HepG2 (cell line): ENCODE results near the gene CKAP5. TPM values are rescaled to one million over a fixed set of nuclear protein-coding genes. Genes with fewer than 3 reads are reported as not detected.

Experiments
- ATAC-seq: fragments of 200-7000 bp; cut with Tn5 transposase; 3 replicates; pipeline ENCODE4 v1.9.1; 2020; ENCODE audit warnings: mild to moderate bottlenecking, moderate library complexity
- BruUV-seq: library from RNA; stranded (reverse); fragments of 400-500 nt; replicated peaks from 2 replicates; lab custom pipeline; 2021; lab: Mats Ljungman, UMichigan
- CTCF ChIA-PET: fragments of 300-600 bp; formaldehyde crosslinking; extraction: SDS; loops from one replicate; lab custom pipeline; 2021; ENCODE audit warnings: low total read pairs, inconsistent platforms, low intra/inter-chr PET ratio; lab: Yijun Ruan, JAX
- POLR2A ChIA-PET: fragments of 350-600 bp; sonication (Branson Sonifier 250); formaldehyde crosslinking; loops from one replicate; lab custom pipeline; 2020; ENCODE audit warnings: antibody characterized with exemption, inconsistent platforms; lab: Yijun Ruan, JAX
- DNase-seq: peaks from one replicate; pipeline ENCODE4 v3.0.0-alpha.2; 2015; ENCODE audit warnings: low spot score
- FAIRE-seq: peaks from 3 replicates; lab custom pipeline; 2011; peaks lifted over from hg19 to GRCh38; lab: Jason Lieb, UNC
- H2AFZ ChIP-seq: one replicate; pipeline ENCODE4 v1.6.1; 2011; ENCODE audit warnings: low read length, inconsistent platforms
- H3K27ac ChIP-seq: fragments of 300-600 bp; 3 replicates; pipeline ENCODE4 v1.8.0; 2011; ENCODE audit warnings: mixed run types, mild to moderate bottlenecking, mixed read lengths, low read length, inconsistent platforms; ENCODE audit not compliant: insufficient read depth; ENCODE audit errors: extremely low read length
- H3K27me3 ChIP-seq, 2 experiments: fragments of 200-600 bp in 1 of 2; 2 replicates in 1 of 2; 3 replicates in 1 of 2; pipeline versions ENCODE4 v1.6.0 to v1.8.0; 2011; ENCODE audit warnings: low read length in 2 of 2, mild to moderate bottlenecking in 2 of 2, moderate library complexity in 2 of 2, inconsistent platforms in 1 of 2; ENCODE audit not compliant: insufficient read depth in 2 of 2, control insufficient read depth in 1 of 2
- H3K36me3 ChIP-seq, 2 experiments: fragments of 200-600 bp in 1 of 2; replicated peaks in 1 of 2; 2 replicates in 1 of 2; 3 replicates in 1 of 2; pipeline versions ENCODE4 v1.5.1 to v1.8.0; 2011; ENCODE audit warnings: low read length in 2 of 2, inconsistent platforms in 1 of 2; ENCODE audit not compliant: insufficient read depth in 2 of 2, control insufficient read depth in 1 of 2
- H3K4me1 ChIP-seq: 2 replicates; pipeline ENCODE4 v1.5.1; 2012; ENCODE audit warnings: low read length, inconsistent platforms; ENCODE audit not compliant: insufficient read depth
- H3K4me2 ChIP-seq: 2 replicates; pipeline ENCODE4 v1.6.0; 2011; ENCODE audit warnings: low read depth, low read length, inconsistent platforms
- H3K4me3 ChIP-seq, 3 experiments: fragments of 200-600 bp in 1 of 3; sonication (generic), shearing (Covaris generic) in 1 of 3; replicated peaks in 1 of 3; 2 replicates each; pipeline ENCODE4 v1.5.1; 2011 to 2016; ENCODE audit warnings: low read length in 3 of 3, inconsistent platforms in 2 of 3, low read depth in 2 of 3, mild to moderate bottlenecking in 2 of 3, control low read depth in 1 of 3, mixed read lengths in 1 of 3; ENCODE audit not compliant: insufficient read depth in 1 of 3
- H3K79me2 ChIP-seq: one replicate; pipeline ENCODE4 v1.6.1; 2011; ENCODE audit warnings: low read length, inconsistent platforms; ENCODE audit not compliant: insufficient read depth
- H3K9ac ChIP-seq: 2 replicates; pipeline ENCODE4 v1.6.0; 2011; ENCODE audit warnings: mild to moderate bottlenecking, low read depth, low read length, inconsistent platforms; ENCODE audit not compliant: insufficient read depth
- H3K9me3 ChIP-seq: 2 replicates; pipeline ENCODE4 v1.5.1; 2012; ENCODE audit warnings: mild to moderate bottlenecking, low read length
- H4K20me1 ChIP-seq: 2 replicates; pipeline ENCODE4 v1.6.0; 2011; ENCODE audit warnings: inconsistent platforms, mild to moderate bottlenecking, low read length, moderate library complexity; ENCODE audit not compliant: insufficient read depth
- ARID4A ChIP-seq: sonication (generic); formaldehyde crosslinking; IDR thresholded peaks from 2 replicates; pipeline ENCODE4 v1.5.0; 2020; ENCODE audit warnings: mild to moderate bottlenecking, missing genetic modification reagents, borderline replicate concordance
- ETV5 ChIP-seq: IDR thresholded peaks from 2 replicates; pipeline ENCODE4 v1.6.1; 2018; ENCODE audit warnings: missing biosample characterization, missing genetic modification reagents, inconsistent platforms, borderline replicate concordance
- ISX ChIP-seq: sonication (generic); formaldehyde crosslinking; conservative IDR thresholded peaks from 2 replicates; pipeline ENCODE4 v1.5.0; 2020; ENCODE audit warnings: missing genetic modification reagents
- RARA ChIP-seq: IDR thresholded peaks from 2 replicates; pipeline ENCODE4 v1.6.1; 2016; ENCODE audit warnings: missing genetic modification reagents, missing compliant biosample characterization
- SRY ChIP-seq: sonication (generic); formaldehyde crosslinking; IDR thresholded peaks from 2 replicates; pipeline ENCODE4 v1.8.0; 2022; ENCODE audit warnings: mild to moderate bottlenecking, missing genetic modification reagents
- STAG1 ChIP-seq: sonication (generic); formaldehyde crosslinking; IDR thresholded peaks from 2 replicates; pipeline ENCODE4 v1.4.0; 2020; ENCODE audit warnings: missing genetic modification reagents
- THRA ChIP-seq: sonication (generic); formaldehyde crosslinking; IDR thresholded peaks from 2 replicates; pipeline ENCODE4 v1.4.0; 2020; ENCODE audit warnings: missing genetic modification reagents, borderline replicate concordance
- USF2 ChIP-seq, 2 experiments: sonication (generic) in 1 of 2; formaldehyde crosslinking in 1 of 2; IDR thresholded peaks; 2 replicates each; pipeline versions ENCODE4 v1.5.1 to v1.6.1; 2011 to 2020; ENCODE audit warnings: borderline replicate concordance in 1 of 2, low read depth in 1 of 2, low read length in 1 of 2, mild to moderate bottlenecking in 1 of 2, missing genetic modification reagents in 1 of 2, moderate library complexity in 1 of 2
- ZFP1 ChIP-seq: IDR thresholded peaks from 2 replicates; pipeline ENCODE4 v1.6.1; 2016
- ZNF138 ChIP-seq: sonication (generic); formaldehyde crosslinking; IDR thresholded peaks from 2 replicates; pipeline ENCODE4 v1.5.0; 2020; ENCODE audit warnings: mild to moderate bottlenecking, low read depth, missing genetic modification reagents
- ZNF350 ChIP-seq: sonication (generic); formaldehyde crosslinking; IDR thresholded peaks from 2 replicates; pipeline ENCODE4 v1.4.0; 2020; ENCODE audit warnings: mild to moderate bottlenecking, low read depth, missing genetic modification reagents, borderline replicate concordance
- ZNF446 ChIP-seq: sonication (generic); formaldehyde crosslinking; IDR thresholded peaks from 2 replicates; pipeline ENCODE4 v1.5.0; 2020; ENCODE audit warnings: mild to moderate bottlenecking, missing genetic modification reagents
- ZNF597 ChIP-seq: sonication (generic); formaldehyde crosslinking; IDR thresholded peaks from 2 replicates; pipeline ENCODE4 v1.5.0; 2020; ENCODE audit warnings: missing genetic modification reagents
- WGBS: methylation state at CpG from one replicate; pipeline ENCODE4 v1.1.6; 2017; ENCODE audit warnings: low lambda C conversion rate; 5-methylcytosine and 5-hydroxymethylcytosine counted together
- in situ Hi-C: cut with HindIII; loops from 2 replicates; pipeline ENCODE4 v1.10.0; 2017; ENCODE audit warnings: low pct_unique_long_range_greater_than_20kb; ENCODE audit not compliant: extremely low pct_ligation_motif_present
- intact Hi-C: fragments of 100-400 bp; cut with micrococcal nuclease; formaldehyde crosslinking; loops from one replicate; pipeline ENCODE4 v1.10.0; 2022; ENCODE audit not compliant: unreplicated experiment
- polyA plus RNA-seq, 8 experiments: library from polyadenylated mRNA; depleted of rRNA in 3 of 8; stranded (reverse) in 7 of 8; unstranded in 1 of 8; fragments of >200 nt; fragmentation: Illumina TruSeq in 4 of 8; extraction: Trizol in 4 of 8; gene quantifications; 2 replicates each; pipeline versions ENCODE4 v1.2.1 to v1.2.3, GENCODE V29; 2011 to 2016; ENCODE audit warnings: low read depth in 4 of 8, missing spikeins in 1 of 8, mixed read lengths in 1 of 8; ENCODE audit not compliant: insufficient read depth in 1 of 8
- total RNA-seq, 5 experiments: library from RNA; depleted of rRNA; stranded (reverse); fragments of >200 nt; fragmentation: Illumina TruSeq; extraction: Trizol; gene quantifications; 2 replicates each; pipeline ENCODE4 v1.2.3, GENCODE V29; 2016; ENCODE audit warnings: low read depth in 1 of 5
- TF ChIP-seq, protein P1 (sequence below): sonication (generic); formaldehyde crosslinking; IDR thresholded peaks from 2 replicates; pipeline ENCODE4 v1.4.0; 2020; ENCODE audit warnings: missing genetic modification reagents, mild to moderate bottlenecking, borderline replicate concordance

The CKAP5 gene
- total and polyA plus RNA-seq, 2 of the 13 experiments (the other 11 are each of a cell fraction or from before 2014, with no cell fraction given): 79.2 to 103 TPM

DNA sequence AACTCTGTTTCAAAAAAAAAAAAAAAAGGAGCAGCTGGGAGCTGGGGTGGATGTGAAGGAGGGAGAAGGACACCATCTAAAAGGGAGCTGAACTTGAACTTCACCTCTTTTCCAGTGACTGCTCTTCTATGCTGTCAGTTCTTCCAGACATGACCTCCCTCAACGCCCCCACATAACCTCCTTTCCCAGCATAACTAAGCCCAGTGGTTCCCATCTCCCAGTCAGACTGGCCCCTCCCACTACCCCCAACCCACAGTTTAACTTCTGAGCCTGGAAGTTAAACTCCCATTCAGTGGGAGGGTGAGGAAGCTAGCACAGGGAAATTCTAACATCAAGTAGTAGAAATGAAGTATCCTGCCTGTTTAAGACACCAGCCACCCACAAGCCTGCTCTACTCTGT is 147.5 kb downstream of the CKAP5 start:
- Histone ChIP-seq H2AFZ (no peak overlapping the region), H3K79me2 (peaks cover 44% of the 10 kb centered on the region), H3K4me2 (peak overlapping the region; percentile 67), H3K27ac (no peak overlapping the region), H3K4me3 (no peak overlapping the region), H3K4me1 (peaks cover 78% of the 10 kb centered on the region), H3K9ac (peak overlapping the region; percentile 4; the same call in 1 of the 2 replicates), H4K20me1 (no peaks in the 10 kb centered on the region), H3K36me3 (peaks cover 10 to 24% of the 10 kb centered on the region in 2 experiments), H3K27me3 (no peaks in the 10 kb centered on the region; a peak in 1 of 5 replicates), H3K9me3 (no peaks in the 10 kb centered on the region)
- BruUV-seq: no TSS peak
- no peak for TF ChIP-seq ZNF597 (CRISPR knock-in tag)
- TF ChIP-seq SRY (CRISPR knock-in tag): no peak
- TF ChIP-seq THRA: peak; percentile 21; the same call in 1 of the 2 replicates
- no peak for TF ChIP-seq ZNF138 (CRISPR knock-in tag)
- 0 out of 2 replicates have a peak, but pooled peaks have one; percentile 18 for TF ChIP-seq ARID4A (CRISPR knock-in tag)
- TF ChIP-seq RARA (CRISPR knock-in tag): peak; percentile 67
- no peak for TF ChIP-seq STAG1 (CRISPR knock-in tag)
- TF ChIP-seq ISX (CRISPR knock-in tag): no peak
- no peak for TF ChIP-seq ETV5 (CRISPR knock-in tag)
- no peak for TF ChIP-seq ZNF446
- TF ChIP-seq ZFP1: no peak
- no peak for TF ChIP-seq ZNF350 (CRISPR knock-in tag)
- no peak for TF ChIP-seq USF2 (IDR thresholded peaks at IDR 0.05; ENCODE audit: low read depth, low read length)
- no peak for TF ChIP-seq USF2 (CRISPR knock-in tag; IDR thresholded peaks at IDR 0.05; ENCODE audit: borderline replicate concordance)
- TF ChIP-seq, protein P1, sequence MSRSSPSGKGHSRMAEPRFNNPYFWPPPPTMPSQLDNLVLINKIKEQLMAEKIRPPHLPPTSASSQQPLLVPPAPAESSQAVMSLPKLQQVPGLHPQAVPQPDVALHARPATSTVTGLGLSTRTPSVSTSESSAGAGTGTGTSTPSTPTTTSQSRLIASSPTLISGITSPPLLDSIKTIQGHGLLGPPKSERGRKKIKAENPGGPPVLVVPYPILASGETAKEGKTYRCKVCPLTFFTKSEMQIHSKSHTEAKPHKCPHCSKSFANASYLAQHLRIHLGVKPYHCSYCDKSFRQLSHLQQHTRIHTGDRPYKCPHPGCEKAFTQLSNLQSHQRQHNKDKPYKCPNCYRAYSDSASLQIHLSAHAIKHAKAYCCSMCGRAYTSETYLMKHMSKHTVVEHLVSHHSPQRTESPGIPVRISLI (CRISPR knock-in tag): 0 out of 2 replicates have a peak, but pooled peaks have one; percentile 24
- no peak for FAIRE-seq
- DNase-seq: no peak
- 67% methylated on average over 1 of the region's 1 CpG for WGBS
- ATAC-seq: no peak
- intact Hi-C loops (no loop called here), in situ Hi-C loops (no loop called here)
- ChIA-PET CTCF (no interaction called here), POLR2A (interaction anchor here (1.1 to 11.5 kb wide), 3 partner anchors 20 to 29 kb away, joined by 3 to 272 read pairs (median 3); partner anchors contain the start of gene F2)
